Stimulated activated CD8-positive, alpha-beta memory T cell treated with anti-CD3 and anti-CD28 coated beads, Interleukin-12 subunit alpha, Interleukin-12 subunit beta, amount 100 ng/mL, for 24 hours (primary cell): ENCODE data around the gene LSM14B.
A peak's percentile ranks its signal among the peaks of the same experiment; 100 is the strongest.
"Not testable (repeated sequence)": the region's sequence is repeated elsewhere in the genome, so short reads cannot be mapped to it uniquely, and the experiment has no call there.

Experiments
- DNase-seq: peaks from one replicate; pipeline ENCODE4 v3.0.0-alpha.2; 2020; ENCODE audit errors: extremely low read depth

LSM14B gene

DNA sequence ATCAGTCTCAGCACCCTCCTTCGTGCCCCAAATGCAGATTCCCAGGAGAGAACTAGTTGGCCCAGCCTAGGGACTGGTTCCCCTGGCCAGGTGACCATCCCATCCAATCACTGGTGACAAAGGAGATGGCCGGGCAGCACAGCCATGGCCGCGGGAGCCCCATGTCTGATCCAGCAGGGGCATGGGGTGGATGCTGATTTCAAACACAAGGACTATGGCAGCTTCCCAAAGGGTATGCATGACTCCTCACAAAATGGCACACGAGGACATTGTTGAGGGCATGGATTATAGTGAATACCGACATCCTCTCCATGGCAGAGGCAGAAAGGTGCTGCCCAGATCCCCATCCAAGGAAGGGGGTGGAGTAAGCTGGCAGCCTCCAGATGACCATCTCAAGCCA lies 9.9 kb upstream of the LSM14B start:
- no peak for DNase-seq

DNA sequence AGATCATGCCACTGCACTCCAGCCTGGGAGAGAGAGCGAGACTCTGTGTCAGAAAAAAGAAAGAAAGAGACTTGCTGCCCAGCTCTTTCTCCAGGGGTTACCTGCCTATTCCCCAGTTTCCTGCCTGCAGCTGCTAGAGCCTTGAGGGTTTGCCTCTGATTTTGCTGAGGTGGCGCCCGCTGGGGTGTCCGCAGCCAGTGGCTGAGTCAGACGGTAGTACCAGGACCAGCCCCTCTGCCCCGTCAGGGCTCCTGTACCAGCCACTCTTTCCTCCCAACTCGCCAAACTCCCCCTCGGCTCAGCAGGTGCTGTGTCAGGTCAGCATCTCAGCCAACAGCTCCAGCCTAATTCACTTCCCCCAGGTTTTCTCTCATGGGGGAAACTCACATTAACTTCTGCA lies 7.4 kb upstream of the LSM14B start:
- DNase-seq: no peak

DNA sequence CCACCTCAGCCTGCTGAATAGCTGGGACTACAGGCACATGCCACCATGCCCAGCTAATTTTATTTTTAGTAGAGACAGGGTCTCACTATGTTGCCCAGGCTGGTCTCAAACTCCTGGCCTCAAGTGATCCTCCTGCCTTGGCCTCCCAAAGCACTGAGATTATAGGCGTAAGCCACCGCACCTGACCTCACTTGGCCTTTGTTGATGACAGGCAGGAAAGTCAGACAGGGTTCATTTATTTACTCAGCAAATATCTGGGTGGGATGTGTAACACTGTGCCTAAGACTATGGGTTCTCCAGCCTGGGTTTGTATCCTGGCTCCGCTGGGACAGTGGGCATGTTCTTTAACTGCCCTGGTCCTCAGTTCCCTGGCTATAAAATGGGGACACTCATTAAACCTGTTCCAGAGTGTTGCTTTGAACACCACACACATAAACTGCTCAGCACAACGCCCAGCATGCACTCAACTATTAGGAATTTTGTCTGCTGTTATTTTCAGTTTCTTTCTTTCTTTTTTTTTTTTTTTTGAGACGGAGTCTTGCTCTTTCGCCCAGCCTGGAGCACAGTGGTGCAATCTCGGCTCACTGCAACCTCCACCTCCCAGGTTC lies 6.4 kb upstream of the LSM14B start:
- DNase-seq: not testable (repeated sequence)

DNA sequence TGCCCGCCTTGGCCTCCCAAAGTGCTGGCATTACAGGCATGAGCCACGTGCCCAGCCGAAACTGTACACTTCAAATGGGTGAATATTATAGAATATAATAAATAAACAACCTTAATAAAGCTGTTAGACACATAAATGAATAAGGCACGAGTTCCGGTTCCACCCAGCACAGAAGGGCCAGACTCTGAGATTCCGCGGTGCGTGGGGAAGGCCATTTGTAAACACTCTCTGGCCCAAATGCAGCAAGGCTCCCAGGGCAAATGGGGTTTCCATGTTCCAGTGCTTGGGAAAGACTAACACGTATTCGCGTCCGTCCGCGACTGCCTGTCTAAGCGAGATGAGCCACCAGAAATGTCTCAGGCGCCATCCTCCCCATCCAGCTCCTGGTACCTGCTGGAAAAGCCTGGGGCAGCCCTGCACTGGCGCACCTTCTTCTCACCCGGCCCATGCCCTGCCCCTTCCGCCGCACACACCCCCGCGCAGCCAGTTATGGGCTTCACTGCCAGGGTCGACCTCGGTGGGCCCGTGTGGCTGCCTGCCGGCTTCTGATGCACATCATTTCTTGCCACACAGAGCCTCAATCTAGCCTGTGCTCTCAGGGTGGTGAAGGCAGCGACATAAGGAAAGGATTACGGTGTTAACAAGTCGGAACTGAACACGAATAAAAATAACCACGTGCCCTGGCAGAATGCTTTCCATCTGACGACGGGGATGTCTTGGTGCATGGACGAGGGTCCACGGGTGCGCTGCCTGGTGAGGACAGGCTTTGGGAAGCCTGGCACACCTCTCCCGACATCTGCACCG lies 5.5 kb upstream of the LSM14B start:
- no peak for DNase-seq

DNA sequence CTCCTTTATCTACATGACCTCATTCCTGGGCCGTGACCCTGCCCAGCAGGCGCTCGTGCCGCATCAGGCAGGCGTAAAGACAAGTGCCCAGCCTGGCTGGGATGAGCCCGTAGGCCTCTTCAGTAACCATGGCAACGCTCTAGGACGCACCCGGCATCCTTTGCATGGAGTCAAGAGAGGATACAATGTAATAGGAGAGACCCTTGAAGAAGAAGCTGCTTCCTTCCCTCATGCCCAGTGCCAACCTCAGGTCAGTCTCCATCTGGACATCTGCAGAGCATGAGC lies 5.0 kb upstream of the LSM14B start:
- DNase-seq: no peak

DNA sequence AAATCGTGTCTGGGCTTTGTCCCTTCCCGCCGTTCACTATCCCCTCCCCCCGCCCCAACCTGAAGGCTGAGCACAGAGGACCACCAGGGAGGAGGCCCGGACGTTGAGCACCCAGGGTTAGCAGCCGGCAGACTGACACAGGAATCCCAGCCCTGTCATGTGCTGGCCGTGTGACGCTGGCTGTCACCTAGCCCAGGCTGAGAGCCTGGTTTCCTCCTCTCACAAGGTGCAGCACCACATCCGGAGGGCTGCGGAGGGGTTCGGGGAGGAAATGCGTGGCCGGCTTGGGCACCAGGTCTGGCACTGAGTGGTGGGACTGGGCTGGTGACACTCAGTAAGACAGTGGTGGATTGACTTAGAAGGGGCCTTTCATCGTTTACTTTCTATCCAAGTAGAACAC lies 4.6 kb upstream of the LSM14B start:
- peak; percentile 16 for DNase-seq

DNA sequence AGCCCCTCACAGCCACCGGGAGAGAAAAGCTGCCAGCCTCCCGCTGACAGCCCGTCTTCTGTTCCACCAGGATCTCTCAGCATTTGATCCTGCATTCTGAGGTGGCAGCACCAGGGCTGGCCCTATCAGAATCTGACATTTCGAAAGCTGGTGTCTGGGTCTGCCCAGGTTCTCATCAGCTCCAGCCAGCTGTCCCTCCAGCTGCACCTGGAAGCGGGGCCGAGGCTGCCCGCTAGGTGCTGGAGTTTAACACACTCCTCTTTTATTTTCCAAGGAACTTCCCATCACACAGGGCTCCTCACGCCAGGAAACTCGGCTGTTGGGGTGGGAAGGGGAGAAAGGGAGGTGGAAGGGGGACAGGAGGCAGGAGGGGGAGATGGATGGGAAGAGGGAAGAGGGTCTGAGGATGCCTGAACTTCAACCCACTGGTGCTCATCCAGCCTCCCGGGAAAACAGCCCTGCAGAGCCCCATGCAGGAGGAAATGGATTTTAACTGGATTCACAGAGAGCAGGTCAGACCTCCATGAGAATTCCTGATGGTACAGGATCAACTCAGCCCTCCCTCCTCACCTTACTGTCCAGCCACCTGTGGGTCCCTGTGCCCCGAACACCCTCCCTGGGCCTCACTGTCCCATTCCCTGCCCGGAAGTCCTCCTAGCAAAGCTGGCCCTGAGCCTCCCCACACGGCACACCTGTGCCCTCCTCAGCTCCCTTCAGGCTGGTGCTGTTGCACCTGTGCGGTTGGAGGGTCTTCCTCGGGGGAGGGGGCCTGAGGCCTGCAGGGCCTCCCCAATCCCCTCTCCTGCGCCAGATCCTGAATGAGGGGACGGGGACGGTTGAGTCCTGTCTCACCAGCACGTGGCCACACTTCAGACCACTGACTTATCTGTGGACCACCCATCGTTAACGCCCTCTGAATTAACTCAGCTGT lies 3.9 kb upstream of the LSM14B start:
- DNase-seq: no peak

DNA sequence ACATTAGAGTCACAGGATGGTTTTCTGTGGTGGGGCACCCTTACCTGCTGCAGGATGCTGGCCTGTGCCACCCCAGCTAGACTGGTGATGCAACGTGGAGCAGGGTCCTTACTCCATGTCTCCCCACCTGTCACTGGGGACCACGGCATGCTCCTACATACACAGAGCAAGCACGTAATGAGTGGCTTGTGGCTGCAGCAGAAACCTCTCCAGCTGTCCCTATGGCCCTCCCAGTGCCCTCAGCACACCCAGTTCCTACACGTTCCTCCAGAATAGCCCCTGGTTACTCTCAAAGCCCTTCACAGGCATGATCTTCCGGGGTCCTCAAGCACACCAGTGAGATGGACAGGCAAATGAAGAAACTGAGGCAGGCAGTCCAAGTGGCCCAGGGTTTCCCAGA lies 3.2 kb upstream of the LSM14B start:
- no peak for DNase-seq

DNA sequence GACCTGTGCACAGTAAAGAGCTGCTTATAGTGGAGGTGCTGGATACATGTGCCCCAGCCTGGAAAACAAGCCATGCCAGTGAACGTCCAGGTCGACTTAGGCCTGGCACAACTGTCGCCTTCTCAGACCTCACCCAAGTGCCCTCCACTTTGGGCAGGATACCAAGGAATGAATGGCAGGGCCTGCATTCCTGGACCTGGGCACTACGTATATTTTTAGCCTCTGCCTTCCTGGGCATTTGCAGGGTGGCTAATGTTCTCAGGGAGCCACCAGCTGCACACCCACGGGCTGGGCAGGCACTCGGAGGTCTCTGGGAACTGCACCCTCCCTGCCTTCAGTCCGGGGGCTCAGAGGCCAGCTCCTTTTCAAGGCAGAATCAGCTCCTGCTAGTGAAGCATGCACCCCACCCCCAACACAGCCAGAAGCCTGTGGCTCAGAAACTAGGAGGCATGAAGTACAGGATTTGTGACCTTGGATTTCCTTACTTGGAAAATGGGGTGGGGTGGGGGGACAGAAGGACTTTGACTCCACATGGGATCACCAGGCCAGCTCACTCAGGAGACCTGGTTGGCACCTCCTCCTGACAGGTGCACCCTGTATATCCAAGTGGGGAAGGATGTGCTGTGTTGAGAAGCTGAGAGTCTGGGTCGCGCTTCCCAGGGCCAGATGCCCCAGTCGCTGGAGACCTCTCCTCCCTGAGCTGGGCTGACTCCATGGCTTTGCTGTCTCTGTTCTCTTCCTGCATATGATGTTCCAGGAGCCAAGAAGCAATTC lies 2.5 kb upstream of the LSM14B start:
- DNase-seq: no peak

DNA sequence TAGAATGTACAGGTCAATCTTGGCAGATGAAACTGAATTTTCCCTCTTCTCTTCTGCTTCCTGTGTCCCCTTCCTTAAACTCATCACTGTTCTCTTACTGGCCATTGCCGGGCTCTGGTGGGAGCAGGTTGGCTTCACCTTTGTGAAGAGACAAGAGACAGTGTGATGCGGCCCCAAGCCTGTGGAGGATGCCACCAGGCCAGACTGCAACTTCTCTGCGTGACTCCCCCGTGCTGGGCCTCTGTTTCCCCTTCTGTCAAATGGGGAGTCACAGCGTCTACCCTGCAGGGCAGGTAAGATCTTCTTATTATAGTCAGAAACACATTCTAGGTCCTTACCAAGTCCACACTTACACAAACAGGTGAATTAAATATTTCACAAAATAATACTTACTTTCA lies 1.9 kb upstream of the LSM14B start:
- no peak for DNase-seq

DNA sequence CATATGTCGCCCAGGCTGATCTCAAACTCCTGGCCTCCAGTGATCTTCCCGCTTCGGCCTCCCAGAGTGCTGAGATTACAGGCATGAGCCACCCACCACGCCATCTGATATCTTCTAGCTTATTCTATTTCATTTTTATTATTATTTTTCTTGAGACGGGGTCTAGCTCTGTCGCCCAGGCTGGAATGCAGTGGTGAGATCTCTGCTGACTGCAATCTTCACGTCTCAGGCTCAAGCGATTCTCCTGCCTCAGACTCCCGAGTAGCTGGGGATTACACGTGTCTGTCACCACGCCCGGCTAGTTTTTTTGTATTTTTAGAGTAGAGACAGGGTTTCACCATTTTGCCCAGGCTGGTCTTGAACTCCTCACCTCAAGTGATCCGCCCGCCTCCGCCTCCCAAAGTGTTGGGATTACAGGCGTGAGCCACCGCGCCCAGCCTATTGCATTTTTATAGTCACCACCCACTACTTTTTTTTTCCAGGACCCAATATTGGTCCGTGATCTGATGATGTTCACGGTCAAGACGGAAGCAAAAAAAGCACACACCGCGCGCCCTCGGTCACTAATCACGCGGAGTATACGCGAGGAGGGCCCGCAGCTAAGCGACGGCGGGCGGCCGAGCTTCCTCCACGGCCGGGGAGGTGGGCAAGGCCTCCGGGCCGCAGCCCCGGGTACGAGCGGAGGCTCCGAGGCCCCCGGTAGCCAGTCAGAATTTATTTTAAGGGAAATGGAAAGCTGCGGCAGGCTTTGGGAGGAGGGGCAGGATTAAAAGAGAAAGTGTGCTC lies 1.1 kb upstream of the LSM14B start:
- DNase-seq: no peak

DNA sequence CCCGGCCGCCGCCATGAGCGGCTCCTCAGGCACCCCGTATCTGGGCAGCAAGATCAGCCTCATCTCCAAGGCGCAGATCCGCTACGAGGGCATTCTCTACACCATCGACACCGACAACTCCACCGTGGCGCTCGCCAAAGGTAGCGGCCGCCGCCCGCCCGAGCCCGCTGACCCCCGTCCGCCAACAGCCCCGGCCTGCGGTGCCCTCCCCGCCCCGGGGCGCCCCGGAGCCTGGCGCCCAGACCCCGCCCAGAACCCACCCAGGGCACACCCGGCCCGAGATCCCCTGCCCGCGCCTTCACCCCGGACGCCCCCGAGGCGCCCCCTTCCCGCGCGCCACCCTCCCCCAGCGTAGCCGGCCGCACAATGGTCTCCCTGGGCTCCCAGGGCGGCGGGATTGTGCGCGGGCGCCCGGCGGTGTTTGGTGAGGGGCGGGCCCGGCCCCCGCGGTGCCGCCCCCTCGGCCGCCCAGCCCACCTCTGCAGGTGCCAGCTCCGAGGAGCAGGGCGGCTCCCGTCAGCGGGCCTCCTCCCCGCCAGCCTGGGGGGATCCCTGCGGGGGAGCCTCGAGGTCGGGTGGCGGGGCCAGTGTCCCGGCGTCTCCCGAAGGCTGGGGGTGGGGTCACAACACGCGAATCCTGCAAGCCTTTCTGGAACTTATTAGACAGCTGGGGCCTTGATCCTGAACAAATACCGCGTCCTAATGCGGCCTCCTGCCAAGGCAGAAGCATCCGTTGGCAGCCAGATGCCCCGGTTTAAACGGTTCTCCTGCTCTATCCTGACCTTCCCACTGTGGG lies 577 bp downstream of the LSM14B start:
- no peak for DNase-seq

DNA sequence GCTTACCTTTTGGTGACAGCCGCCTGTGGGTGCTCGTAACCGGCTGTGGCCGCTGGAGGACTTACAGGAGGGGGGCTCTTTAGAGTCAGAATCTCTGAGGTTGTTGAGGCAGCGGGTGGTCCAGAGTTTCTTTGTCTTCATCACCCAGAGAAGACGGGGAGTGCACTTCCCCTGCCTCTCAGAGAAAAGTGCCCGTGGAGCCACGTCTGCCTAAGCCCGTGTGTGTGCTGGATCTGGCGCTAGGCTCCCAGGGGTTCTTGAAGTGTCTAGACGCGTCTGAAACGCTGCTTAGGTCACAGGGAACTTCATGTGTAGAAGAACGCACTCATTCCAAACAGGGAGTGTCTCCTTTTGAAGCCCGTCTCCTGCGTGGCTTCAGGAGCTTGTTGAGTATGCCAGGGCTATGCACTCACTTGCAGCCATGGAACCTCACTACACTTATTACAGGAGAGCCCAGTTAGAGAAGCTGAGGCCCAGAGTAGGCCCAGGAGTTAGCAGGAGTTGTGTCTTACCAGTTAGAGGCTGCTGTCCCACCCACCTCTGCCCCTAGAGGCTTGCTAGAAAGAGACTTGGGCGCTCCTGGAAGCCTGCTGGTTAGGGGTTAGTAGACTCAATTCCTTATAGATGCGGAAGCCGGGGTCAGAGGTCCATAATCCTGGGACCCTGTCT lies 1.3 kb downstream of the LSM14B start:
- DNase-seq: no peak

DNA sequence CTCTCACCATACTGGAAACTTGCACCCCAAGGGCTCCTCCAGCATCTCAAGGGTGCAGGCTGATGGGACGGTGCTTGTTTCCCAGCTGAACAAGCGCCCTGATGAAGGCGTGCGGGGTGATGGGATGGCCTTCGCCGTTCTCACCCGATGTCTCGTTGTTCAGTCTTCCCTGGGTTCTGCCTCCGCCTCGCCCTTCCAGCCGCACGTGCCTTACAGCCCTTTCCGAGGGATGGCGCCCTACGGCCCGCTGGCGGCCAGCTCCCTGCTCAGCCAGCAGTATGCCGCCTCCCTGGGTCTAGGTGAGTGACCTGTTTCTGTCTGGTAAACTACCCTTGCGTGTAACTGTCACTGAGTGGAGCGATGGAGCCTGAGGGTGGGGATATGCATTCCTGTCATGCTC lies 3.9 kb downstream of the LSM14B start:
- no peak for DNase-seq

DNA sequence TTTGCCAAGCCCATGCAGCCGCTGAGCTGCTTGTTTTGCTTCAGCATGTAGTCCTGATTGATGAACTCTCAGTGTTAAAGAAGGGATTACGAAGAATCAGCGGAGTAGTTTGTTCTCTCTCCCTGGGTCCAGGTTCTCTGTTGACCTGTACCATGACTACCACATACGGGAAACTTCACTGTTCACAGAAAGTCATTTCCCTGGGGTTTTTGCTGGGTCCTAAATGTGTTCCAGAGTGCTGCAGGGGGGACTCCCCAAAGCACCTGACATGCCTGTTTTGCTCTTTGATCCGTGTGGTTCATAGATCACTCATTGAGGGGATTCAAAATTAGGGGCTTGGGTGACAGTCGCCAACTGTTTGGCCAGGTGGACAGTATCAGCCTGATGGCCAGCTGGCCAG lies 5.5 kb downstream of the LSM14B start:
- no peak for DNase-seq

DNA sequence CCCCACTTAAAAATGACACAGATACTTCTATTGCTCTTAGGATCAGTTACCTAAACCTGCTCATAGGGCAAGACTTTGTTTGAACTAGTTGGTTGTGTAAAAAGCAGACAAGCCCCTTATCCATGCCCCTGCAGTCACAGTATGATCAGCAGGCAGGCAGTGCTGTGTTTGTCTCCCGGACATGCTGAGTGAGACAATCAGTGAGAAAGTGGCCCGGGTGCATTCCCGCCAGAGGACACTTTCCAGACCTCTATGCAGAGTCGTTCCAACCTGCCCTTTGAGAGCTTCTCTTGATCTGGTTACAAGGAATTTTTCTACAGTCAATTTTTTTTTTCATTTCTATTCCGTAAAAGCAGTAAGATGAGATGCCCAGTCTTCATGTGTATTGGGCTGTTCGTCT lies 6.2 kb downstream of the LSM14B start:
- no peak for DNase-seq

DNA sequence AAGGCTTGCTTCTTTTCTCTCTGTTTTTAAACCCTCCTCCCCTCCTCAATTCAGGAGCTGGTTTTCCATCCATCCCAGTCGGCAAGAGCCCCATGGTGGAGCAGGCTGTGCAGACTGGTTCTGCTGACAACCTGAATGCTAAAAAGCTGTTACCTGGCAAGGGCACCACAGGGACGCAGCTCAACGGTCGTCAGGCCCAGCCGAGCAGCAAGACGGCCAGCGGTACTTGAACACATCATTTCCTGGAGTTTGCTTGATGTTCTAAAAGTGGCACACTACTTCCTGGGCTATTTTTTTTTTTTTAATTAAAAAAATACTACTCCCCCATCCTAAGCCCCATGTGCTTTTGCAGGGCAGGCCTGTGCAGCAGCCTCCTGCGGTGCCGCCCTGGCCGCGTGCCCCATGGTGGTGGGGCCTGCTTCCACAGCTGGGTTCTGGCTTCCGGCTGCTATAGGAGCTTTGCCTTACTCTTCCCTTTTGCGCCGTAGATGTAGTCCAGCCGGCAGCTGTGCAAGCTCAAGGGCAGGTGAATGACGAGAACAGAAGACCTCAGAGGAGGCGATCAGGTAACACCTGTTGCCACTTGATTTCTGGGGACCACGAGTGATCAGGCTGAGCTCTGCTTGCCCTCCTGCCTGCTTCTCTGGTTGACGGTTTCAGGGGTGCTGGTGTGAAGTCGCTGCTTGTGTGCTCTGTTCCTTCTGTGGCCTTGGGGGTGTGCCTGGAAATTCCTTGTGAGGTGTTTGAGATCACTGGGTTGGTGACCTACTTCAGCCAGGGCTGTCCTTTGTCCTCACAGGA lies 7.7 kb downstream of the LSM14B start:
- no peak for DNase-seq

DNA sequence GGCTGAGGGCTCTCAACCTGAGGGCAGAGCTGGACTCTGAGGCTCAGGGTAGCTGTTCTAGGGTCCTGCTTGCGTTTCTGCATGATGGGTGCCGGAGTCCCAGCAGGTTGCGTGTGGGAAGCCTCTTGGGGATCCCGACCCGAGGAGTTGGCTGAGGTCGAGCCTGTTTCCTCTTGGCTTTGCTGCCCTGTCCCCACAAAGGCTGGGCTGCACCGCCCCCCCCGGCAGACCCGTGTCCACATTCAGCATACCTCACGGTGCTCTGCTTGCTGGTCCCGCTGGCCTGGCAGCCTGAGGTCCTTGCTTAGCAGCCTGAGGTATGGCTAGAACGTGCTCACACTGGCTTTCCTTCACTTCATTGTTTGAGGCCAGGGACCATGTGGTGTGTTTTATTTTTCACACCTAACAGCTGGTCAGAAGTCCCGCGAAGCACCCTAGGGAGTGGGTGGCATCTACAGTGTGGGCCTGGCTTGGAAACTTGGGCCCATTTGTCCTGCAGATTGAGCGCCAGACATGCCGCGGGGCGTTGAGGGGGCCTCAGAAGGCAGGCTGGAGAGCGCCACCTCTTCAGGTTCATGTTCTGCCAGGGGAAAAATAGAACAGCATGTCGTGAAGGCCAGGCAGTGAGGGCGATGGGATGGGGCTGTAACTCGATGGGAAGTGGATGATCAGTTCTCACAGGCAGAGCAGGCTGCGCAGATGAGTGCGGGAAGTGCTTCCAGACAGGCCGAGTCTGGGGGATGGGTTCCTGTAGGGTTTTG lies 9.5 kb downstream of the LSM14B start:
- no peak for DNase-seq
